IMR-90 (cell line): ENCODE measurements around the gene TAF1B.

Experiments used
- BHLHE40 ChIP-seq: fragments of 150-350 bp; IDR thresholded peaks from 2 replicates; pipeline ENCODE4 v1.6.1; 2016; ENCODE audit warnings: mild to moderate bottlenecking, low read depth, low read length
- CEBPB ChIP-seq: IDR thresholded peaks from 2 replicates; pipeline ENCODE4 v1.6.1; 2012; ENCODE audit warnings: low read depth, low read length, improper control_type of control experiment
- CHD1 ChIP-seq: IDR thresholded peaks from 2 replicates; pipeline ENCODE4 v1.6.1; 2012; ENCODE audit warnings: low read depth, low read length, improper control_type of control experiment
- CTCF ChIP-seq: conservative IDR thresholded peaks from 2 replicates; pipeline ENCODE4 v1.5.1; 2012; ENCODE audit warnings: mild to moderate bottlenecking, low read depth, low read length, improper control_type of control experiment
- ELK1 ChIP-seq: fragments of 150-350 bp; IDR thresholded peaks from 2 replicates; pipeline ENCODE4 v1.6.1; 2016; ENCODE audit warnings: low read depth, mild to moderate bottlenecking, low read length, moderate library complexity, borderline replicate concordance
- MAFK ChIP-seq: IDR thresholded peaks from 2 replicates; pipeline ENCODE4 v1.6.1; 2012; ENCODE audit warnings: low read depth, low read length, improper control_type of control experiment
- MXI1 ChIP-seq: IDR thresholded peaks from 2 replicates; pipeline ENCODE4 v1.6.1; 2012; ENCODE audit warnings: low read depth, mild to moderate bottlenecking, low read length, moderate library complexity, borderline replicate concordance
- NFE2L2 ChIP-seq: fragments of 150-350 bp; IDR thresholded peaks from 2 replicates; pipeline ENCODE4 v1.6.1; 2016; ENCODE audit warnings: low read depth, mild to moderate bottlenecking, low read length
- POLR2A ChIP-seq: IDR thresholded peaks from 2 replicates; pipeline ENCODE4 v1.6.1; 2012; ENCODE audit warnings: mild to moderate bottlenecking, low read depth, low read length
- RCOR1 ChIP-seq: IDR thresholded peaks from 2 replicates; pipeline ENCODE4 v1.6.1; 2012; ENCODE audit warnings: mild to moderate bottlenecking, low read length, improper control_type of control experiment; ENCODE audit not compliant: insufficient replicate concordance
- SMC3 ChIP-seq: fragments of 150-350 bp; IDR thresholded peaks from 2 replicates; pipeline ENCODE4 v1.6.1; 2016; ENCODE audit warnings: low read depth, mild to moderate bottlenecking, antibody characterized with exemption, low read length, moderate library complexity
- USF2 ChIP-seq: fragments of 150-350 bp; IDR thresholded peaks from 2 replicates; pipeline ENCODE4 v1.6.1; 2017; ENCODE audit warnings: mild to moderate bottlenecking, antibody characterized with exemption, low read length, low read depth

- TF ChIP-seq POLR2A (no peak), CTCF (no peak), NFE2L2 (no peak), MAFK (no peak), USF2 (no peak), CEBPB (no peak), SMC3 (no peak), BHLHE40 (no peak), ELK1 (no peak), RCOR1 (no peak), MXI1 (no peak), CHD1 (no peak)
These were observed 24.6 kb downstream of the TAF1B start for GRCh38 chr2:9867881-9868280.
